ENCODE results near the gene GTF2A1L. TPM values are rescaled to one million over a fixed set of nuclear protein-coding genes. Genes with fewer than 3 reads are reported as not detected.

Gene GTF2A1L
- total RNA-seq, 4 donors from 2014 or later: 0.35 to 86.8 (median 66.9) TPM; not detected in 1

GRCh38 chr2:48721158-48721557 is 103.5 kb downstream of the GTF2A1L start:
- no peak for DNase-seq
- H3K9me3 ChIP-seq: no peaks in the 10 kb centered on the region
- H3K27ac ChIP-seq: no peak overlapping the region
- no peak overlapping the region for H3K4me3 ChIP-seq
- H3K4me1 ChIP-seq: peaks cover 0 to 6% of the 10 kb centered on the region in 2 donors
- intact Hi-C loops (cut with DNase I; ENCODE audit: low total_unique reads): no loop called here
- TF ChIP-seq, protein P1, sequence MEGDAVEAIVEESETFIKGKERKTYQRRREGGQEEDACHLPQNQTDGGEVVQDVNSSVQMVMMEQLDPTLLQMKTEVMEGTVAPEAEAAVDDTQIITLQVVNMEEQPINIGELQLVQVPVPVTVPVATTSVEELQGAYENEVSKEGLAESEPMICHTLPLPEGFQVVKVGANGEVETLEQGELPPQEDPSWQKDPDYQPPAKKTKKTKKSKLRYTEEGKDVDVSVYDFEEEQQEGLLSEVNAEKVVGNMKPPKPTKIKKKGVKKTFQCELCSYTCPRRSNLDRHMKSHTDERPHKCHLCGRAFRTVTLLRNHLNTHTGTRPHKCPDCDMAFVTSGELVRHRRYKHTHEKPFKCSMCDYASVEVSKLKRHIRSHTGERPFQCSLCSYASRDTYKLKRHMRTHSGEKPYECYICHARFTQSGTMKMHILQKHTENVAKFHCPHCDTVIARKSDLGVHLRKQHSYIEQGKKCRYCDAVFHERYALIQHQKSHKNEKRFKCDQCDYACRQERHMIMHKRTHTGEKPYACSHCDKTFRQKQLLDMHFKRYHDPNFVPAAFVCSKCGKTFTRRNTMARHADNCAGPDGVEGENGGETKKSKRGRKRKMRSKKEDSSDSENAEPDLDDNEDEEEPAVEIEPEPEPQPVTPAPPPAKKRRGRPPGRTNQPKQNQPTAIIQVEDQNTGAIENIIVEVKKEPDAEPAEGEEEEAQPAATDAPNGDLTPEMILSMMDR (IDR thresholded peaks at IDR 0.05): no peak
- no peak for TF ChIP-seq POLR2A (IDR thresholded peaks at IDR 0.05)
- H3K36me3 ChIP-seq: no peaks in the 10 kb centered on the region
- no peaks in the 10 kb centered on the region for H3K27me3 ChIP-seq

GRCh38 chr2:48722391-48722790 is 104.7 kb downstream of the GTF2A1L start:
- intact Hi-C loops (cut with DNase I; ENCODE audit: low total_unique reads): no loop called here
- no peak for DNase-seq
- Histone ChIP-seq H3K36me3 (no peaks in the 10 kb centered on the region), H3K27me3 (no peaks in the 10 kb centered on the region), H3K4me1 (peaks cover 0 to under 1% of the 10 kb centered on the region in 2 donors), H3K4me3 (no peak overlapping the region), H3K27ac (no peak overlapping the region), H3K9me3 (no peaks in the 10 kb centered on the region)
- TF ChIP-seq, protein P1 (IDR thresholded peaks at IDR 0.05): no peak
- TF ChIP-seq POLR2A (IDR thresholded peaks at IDR 0.05): no peak

DNA sequence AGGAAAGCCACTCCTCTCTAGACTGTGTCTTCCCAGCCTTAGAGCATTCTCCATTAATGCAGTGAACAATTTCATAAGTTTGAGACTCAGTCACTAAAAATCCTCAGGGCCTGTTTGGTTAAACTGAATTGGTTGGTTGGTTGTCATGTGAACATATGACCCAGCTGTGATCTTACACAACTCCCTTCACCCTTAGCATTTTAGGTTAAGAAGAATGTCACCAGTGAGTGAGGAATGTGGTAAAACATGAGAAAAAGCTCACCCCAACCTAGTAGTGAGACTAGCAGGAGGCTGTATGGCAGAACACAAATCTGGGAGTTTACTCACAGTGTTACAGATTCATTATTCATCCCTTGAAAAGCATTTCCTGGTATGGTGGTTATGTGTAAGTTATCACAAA is 105.5 kb downstream of the GTF2A1L start:
- H3K9me3 ChIP-seq: no peaks in the 10 kb centered on the region
- no peak overlapping the region for H3K27ac ChIP-seq
- no peaks in the 10 kb centered on the region for H3K27me3 ChIP-seq
- TF ChIP-seq POLR2A (IDR thresholded peaks at IDR 0.05): no peak
- TF ChIP-seq, protein P1 (IDR thresholded peaks at IDR 0.05): no peak
- no peaks in the 10 kb centered on the region for H3K36me3 ChIP-seq
- H3K4me3 ChIP-seq: no peak overlapping the region
- no peaks in the 10 kb centered on the region for H3K4me1 ChIP-seq
- intact Hi-C loops (cut with DNase I; ENCODE audit: low total_unique reads): no loop called here
- no peak for DNase-seq

- Histone ChIP-seq H3K4me3 (no peak overlapping the region), H3K4me1 (no peaks in the 10 kb centered on the region), H3K27ac (no peak overlapping the region), H3K27me3 (no peaks in the 10 kb centered on the region), H3K36me3 (no peaks in the 10 kb centered on the region), H3K9me3 (no peaks in the 10 kb centered on the region)
- no peak for DNase-seq
- TF ChIP-seq, protein P1 (IDR thresholded peaks at IDR 0.05): no peak
- no peak for TF ChIP-seq POLR2A (IDR thresholded peaks at IDR 0.05)
- intact Hi-C loops (cut with DNase I; ENCODE audit: low total_unique reads): no loop called here
These were observed 106.6 kb downstream of the GTF2A1L start for GRCh38 chr2:48724278-48724677.

GRCh38 chr2:48725696-48726494 is 108.2 kb downstream of the GTF2A1L start:
- Histone ChIP-seq H3K27ac (no peak overlapping the region), H3K4me3 (no peak overlapping the region), H3K9me3 (no peaks in the 10 kb centered on the region), H3K4me1 (no peaks in the 10 kb centered on the region), H3K27me3 (no peaks in the 10 kb centered on the region), H3K36me3 (no peaks in the 10 kb centered on the region)
- DNase-seq: no peak
- TF ChIP-seq, protein P1 (IDR thresholded peaks at IDR 0.05): no peak
- no peak for TF ChIP-seq POLR2A (IDR thresholded peaks at IDR 0.05)
- intact Hi-C loops (cut with DNase I; ENCODE audit: low total_unique reads): no loop called here

Measured in uterus (tissue), 4 donors.